Adrenal gland (tissue), 5 donors: ENCODE results near the gene CNGB1.

Experiments used
- CTCF ChIP-seq, 6 experiments: fragments of 450-650 bp in 4 of 6; fragments of 200-600 bp in 2 of 6; sonication (generic) in 1 of 6; IDR thresholded peaks; 1 replicate in 5 of 6; 2 replicates in 1 of 6; pipeline versions ENCODE4 v1.5.1 to v1.8.0; 2016 to 2021; ENCODE audit warnings: antibody characterized with exemption in 6 of 6, mild to moderate bottlenecking in 2 of 6, moderate library complexity in 1 of 6
- POLR2A ChIP-seq, 2 donors: fragments of 450-650 bp; IDR thresholded peaks; one replicate each; pipeline ENCODE4 v1.6.1; 2017; ENCODE audit warnings: antibody characterized with exemption in 2 of 2, mild to moderate bottlenecking in 2 of 2, moderate library complexity in 1 of 2
- donor health status: DM: no; HTN: no; CAD: no.

GRCh38 chr16:57972306-57972705 is 1.4 kb upstream of the CNGB1 start:
- TF ChIP-seq CTCF (IDR thresholded peaks at IDR 0.05) (no peak), POLR2A (IDR thresholded peaks at IDR 0.05) (no peak)
